NCI-H82 (cell line): ENCODE data around the gene TOGARAM1.
A peak's percentile ranks its signal among the peaks of the same experiment; 100 is the strongest.

Source experiments
- DNase-seq: peaks from one replicate; lab custom pipeline; 2025; lab: John Stamatoyannopoulos, UW

Gene TOGARAM1

GRCh38 chr14:44963775-44964380 is 1.9 kb downstream of the TOGARAM1 start:
- peak; percentile 41 for DNase-seq

DNA sequence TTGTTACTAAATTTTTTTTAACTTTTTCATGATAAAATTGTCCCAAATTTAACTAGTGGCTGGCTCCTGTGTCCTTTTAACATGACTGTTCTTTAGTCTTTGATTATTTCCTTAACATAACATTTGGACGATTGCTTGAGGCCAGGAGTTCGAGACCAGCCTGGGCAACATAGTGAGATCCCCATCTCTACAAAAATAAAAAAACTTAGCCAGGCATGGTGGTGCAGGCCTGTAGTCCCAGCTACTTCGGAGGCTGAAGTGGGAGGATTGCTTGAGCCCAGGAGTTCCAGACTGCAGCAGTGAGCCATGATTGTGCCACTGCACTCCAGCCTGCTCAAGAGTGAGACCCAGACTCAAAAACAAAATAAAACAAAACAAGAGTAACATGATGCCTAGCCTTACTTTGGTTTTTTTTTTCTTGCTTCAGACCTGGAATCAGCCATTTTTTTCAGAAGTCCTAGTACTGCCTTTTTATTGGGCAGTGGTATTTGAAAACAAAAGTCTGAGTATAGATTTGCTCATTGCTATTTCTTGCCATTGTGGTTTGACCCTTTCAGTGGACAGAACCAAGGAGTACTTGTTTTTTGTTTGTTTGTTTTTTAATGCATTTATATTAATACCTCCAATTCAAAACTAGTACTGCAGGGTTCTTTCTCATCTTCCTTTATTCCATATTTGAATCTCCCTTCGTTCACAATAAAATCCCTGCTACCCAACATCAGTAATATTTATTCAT is 4.8 kb downstream of the TOGARAM1 start:
- no peak for DNase-seq

DNA sequence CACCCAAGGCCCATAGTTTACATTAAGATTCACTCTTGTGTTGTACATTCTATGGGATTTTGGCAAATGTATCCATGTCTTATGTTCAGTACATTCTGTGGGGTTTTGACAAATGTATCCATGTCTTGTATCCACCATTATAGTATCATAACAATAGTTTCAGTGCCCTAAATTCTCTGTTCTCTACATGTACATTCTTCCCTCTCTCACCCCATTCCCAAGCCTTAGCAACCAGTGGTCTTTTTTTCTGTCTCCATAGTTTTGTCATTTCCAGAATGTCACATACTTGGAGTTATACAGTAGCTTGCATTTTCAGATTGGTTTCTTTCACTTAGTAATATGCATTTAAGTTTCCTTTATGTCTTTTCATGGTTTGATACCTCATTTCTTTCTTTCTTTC is 6.7 kb downstream of the TOGARAM1 start:
- no peak for DNase-seq

DNA sequence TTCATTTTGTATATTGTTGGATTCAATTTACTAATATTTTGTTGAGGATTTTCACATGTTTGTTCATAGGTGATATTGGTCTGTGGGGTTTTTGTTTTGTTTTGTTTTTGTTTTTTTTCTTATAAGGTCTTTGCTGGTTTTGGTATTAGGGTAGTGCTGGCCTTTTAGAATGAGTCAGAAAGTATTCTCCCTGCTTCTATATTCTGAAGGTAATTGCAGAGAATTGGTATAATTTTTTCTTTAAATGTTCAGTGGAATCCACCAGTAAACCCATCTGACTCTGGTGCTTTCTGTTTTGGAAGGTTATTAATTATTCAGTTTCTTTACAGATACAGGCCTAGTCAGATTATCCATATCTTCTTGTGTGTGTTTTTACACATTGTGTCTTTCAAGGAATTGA is 8.9 kb downstream of the TOGARAM1 start:
- no peak for DNase-seq

DNA sequence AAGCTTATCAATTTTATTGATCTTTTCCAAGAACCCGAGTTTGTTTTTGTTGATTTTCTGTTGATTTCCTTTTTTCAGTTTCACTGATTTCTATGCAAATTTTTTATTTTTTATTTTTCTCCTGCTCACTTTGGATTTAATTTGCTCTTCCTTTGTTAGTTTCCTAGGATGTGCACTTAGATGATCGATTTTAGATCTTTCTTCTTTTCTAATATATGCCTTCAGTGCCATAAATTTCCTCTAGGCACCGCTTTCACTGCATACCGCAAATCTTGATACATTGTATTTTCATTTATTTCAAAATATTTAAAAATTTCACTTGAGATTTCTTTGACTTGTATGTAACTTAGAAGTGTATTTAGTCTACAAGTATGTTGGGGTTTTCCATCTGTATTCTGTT is 9.5 kb downstream of the TOGARAM1 start:
- no peak for DNase-seq

GRCh38 chr14:44979273-44979672 is 17.3 kb downstream of the TOGARAM1 start:
- peak; percentile 14 for DNase-seq

DNA sequence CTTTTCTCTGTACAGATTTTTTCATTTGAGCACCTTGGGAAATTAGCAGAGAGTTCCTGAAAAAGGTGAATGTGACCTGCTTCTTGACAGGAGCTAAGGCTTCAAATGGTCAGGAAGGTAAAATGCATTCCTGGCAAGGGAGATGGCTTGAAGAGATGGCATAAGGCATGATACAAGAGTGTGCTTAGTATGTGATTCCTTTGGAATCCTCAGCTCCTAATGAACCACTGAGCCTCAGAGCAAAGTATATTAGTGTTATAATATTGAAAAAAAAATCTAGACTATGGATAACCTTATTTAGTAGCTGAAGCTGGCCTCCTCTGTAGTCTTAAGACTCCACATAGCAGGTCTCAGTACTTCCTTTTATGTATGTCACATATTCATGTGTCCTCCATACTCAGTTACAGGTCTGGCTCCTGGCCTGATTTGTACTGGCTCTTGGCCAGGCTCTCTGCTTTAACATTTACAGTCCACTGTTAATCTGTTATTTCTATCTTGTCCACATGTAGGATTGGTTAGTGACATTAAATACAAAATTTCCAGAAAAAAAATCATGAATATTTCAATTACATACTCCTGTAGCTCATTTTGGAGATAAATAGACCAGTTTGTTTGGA is 17.9 kb downstream of the TOGARAM1 start:
- DNase-seq: peak; percentile 17

DNA sequence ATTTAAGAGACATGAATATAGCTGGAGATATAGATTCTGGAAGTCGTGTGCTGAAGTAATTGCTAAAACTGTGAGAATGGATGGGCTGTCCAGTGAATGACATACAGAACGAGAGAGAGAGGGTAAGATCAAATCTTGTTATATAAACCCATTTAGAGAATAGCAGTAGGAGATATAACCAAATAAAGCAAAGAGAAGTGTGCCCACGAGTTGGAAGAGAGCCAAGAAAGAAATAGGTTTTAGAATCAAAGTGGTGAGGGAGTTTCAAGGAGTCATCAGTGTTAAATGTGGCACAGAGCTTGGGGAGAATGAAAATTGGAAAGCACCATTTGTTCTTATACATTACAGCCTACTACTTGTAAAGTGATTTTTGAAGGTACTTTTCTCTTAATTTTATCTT is 19.2 kb downstream of the TOGARAM1 start:
- peak; percentile 36 for DNase-seq

DNA sequence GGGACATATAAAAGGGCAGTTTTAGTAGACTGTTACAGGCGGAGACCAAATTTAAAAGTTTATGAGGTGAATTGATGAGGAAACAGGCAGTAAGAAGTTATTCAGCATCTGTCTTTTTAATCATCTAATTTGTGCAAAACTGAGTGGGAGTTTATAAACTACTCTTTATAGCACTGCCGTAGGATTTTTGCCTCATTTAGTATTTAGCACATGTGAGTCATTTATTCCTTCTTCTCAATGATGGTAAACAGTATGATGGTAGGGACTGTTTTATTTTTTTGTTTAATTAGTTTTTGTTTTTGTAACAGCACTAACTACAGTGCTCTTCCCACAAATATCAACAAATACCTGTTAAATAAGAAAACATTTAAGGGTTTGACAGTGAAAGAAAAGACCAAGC is 20.6 kb downstream of the TOGARAM1 start:
- DNase-seq: no peak

- DNase-seq: peak; percentile 93
These were observed 26.7 kb downstream of the TOGARAM1 start for GRCh38 chr14:44988694-44989093.

DNA sequence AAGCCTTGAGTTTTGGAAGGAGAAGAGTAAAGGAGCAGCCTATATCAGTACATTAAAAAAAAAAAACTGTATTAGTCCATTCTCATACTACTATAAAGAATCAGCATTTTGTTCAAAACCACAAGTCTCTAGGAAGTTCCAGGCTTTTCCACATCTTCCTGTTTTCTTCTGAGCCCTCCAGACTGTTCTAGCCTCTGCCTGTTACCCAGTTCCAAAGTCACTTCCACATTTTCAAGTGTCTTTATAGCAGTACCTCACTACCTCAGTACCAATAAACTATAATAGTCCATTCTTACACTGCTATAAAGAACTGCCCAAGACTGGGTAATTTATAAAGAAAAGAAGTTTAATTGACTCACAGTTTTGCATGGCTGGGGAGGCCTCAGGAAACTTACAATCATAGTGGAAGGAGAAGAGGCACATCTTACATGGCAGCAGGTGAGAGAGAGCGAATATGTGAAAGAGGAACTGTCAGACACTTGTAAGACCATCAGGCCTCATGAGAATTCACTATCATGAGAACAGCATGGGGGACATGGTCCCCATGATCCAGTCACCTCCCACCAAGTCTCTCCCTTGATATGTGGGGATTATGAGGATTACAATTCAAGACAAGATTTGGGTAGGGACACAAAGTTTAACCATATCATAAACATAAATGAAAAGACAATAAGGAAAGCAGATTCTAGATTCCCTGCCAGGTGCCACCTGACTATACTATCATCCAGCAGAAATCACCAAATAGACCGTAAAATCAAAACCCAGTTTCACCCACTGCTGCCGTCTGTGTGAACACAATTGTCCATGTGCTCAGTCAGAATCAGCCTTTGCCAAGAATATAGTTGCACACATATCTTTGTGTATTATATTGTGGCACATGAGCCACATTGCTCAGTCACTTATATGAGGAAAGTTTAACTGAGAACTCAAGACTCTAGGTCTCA is 27.8 kb downstream of the TOGARAM1 start:
- no peak for DNase-seq

DNA sequence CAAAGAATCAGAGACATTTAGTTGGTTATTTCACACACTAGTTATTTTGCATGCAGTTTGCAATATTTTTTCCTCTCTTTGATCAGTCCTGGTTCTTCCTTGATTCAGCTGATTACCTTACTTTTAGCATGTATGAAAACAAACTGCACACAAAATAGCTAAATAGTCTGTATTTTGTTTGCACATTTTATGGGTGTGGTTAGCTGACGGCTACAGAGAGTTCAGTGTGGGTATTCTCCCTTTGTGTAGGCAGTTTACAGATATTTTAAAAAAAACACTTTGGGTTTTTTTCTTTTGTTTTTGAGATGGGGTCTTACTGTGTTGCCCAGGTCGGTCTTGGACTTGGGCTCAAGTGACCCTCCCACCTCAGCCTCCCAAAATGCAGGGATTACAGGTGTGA is 28.5 kb downstream of the TOGARAM1 start:
- DNase-seq: no peak

DNA sequence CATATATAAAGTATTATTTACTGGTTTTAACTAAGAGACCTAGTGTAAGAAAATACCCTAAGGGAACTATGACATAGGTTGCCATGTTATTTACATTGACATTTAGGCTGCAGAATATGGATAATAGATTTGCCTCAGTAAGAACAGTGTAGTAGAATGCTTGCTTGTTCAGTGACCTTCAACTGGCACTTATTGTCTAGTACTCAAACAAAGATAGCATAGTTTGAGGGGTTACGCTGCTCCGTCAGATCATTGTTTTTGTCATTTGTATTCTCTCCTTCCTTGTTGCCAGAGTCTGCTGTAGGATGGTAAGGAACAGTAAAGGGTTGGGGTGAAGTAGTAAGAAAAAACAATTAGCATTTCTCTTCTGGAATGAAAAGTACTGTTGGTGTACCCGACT is 33.2 kb downstream of the TOGARAM1 start:
- no peak for DNase-seq

DNA sequence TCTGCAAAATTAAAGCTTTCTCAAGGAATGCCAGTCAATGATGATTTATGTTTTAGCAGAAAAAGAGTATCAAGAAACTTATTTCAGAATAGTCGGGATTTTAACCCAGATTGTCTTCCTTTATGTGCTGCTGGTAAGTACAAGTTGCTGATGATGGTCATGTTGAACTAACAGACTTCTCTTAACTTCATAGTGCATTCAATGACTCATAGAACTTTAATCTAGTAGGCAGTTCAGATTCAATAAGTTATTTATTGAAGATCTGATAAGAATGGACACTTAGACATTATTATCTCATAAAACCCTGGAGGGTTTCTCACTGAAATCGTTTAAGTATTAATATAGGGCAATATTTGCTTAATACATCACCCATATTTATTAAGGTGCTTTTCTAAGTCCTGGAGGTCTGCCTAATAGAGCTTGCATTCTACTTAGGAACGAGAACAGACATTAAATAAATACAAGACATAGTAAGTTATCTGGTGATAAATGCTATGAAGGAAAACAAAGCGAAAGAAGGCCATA is 33.8 kb downstream of the TOGARAM1 start:
- DNase-seq: no peak

DNA sequence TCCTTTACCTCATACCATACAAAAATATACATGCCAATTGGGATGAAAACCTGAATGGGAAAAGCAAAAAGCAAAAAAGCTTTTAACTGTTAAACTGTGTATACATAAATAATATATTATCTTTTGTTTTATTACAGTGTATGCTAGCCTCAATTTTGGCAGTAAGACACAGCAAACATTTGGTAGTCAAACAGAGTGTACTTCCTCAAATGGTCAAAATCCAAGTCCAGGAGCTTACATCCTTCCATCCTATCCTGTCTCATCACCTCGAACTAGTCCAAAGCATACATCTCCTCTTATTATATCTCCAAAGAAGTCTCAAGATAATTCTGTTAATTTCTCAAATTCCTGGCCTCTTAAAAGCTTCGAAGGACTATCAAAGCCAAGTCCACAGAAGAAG is 41.9 kb downstream of the TOGARAM1 start:
- DNase-seq: no peak

DNA sequence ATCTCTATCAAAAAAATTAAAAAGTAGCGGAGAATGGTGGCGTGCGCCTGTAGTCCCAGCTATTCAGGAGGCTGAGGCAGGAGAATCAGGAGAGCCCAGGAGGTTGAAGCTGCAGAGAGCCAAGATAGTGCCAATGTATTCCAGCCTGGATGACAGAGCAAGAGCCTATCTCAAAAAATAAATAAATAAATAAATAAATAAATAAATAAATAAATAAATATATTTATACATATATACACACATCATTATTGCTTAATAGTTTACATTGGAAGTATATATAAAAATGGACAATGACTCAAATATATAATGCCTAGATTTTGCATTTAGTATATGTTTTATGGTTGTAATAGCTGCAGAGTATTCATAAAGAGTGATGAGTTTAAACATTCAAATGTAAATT is 53.1 kb downstream of the TOGARAM1 start:
- DNase-seq: no peak

GRCh38 chr14:45028107-45028626 is 66.2 kb downstream of the TOGARAM1 start:
- DNase-seq: no peak

DNA sequence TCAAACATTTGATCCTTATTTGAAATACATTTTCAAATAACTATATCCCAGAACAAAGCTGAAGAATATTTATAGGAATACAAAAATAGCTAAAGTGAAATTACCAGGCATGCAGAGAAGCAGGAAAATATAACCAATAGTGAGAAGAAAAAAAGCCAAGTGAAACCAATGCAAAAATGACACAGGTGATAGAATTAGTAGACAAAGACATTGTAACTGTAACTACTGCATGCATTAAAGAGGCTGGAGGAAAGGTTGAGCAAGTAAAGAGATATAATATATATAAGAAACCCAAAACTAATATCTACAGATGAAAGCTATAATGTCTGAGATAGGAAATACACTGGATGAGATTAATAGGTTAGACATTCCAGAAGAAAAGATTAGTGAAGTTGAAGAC is 72.7 kb downstream of the TOGARAM1 start:
- no peak for DNase-seq

DNA sequence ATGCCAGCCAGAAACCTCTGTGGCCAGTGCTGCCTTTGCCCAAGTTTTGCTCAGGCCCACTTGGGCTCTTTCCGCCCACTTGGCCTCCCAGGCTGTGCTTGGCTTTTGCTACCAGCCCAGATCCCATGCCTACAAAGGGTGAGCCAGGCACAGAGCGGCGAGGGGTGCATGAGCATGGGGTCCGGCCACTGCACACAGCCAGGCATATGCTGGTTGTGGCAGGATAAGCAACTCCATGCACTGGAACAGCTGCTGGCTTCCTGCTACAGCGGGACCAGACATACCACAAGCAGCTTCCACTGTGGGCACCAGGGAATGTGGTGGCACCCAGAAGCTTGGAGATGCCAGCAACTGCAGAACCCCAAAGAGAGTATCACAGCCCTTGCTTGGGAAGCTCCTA is 76.3 kb downstream of the TOGARAM1 start:
- no peak for DNase-seq

DNA sequence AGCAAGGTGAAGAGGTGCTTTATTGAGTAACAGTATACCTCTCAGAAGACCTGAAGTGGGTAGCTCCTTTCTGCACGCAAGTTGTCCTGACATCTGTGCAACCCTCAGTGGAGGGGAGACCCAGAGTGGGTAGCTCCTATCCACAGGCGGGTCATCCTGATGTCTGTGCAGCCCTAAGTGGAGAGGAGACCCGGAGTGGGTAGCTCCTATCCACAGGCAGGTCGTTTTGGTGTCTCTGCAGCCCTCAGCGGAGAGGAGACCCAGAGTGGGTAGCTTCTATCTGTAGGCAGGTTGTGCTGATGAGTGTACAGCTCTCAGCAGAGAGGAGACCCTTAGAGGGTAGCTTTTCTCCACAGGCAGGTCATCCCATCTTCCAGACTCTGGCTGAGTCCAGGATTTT is 76.9 kb downstream of the TOGARAM1 start:
- no peak for DNase-seq

DNA sequence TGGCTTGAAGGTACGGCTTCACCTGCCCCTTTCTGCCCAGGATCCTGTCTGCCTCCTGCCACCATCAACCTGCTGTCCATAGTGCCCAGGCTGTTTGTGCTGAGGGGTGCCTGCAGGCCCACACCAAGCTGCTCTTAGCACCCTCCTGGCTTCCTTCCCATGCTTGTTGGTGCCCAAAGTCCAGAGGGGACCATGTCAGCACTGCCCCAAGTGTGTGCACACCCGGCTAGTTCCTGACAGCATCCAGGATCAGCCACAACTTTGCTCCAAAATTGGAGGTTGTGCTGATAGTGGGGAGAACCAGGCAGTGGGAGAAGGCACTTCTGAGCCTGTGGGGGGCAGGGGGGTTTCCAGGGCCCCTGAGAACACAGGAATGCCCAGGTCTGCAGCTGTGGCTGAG is 77.4 kb downstream of the TOGARAM1 start:
- DNase-seq: no peak

DNA sequence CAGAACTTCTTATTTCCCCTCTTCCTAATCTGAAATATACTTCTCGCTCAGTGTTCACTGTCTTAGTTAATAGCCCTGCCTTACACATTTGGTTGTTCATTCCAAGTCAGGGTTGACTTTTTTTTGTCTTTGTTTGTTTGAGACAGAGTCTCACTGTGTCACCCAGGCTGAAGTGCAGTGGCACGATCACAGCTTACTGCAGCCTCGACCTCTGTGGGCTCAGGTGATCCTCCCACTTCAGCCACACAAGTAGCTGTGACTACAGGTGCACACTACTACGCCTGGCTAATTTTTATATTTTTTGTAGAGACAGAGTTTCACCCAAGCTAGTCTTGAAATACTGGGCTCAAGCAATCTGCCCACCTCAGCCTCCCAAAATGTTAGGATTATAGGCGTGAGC is 79.7 kb downstream of the TOGARAM1 start:
- DNase-seq: no peak
